Muscle of arm (tissue), 12 donors: Measurements from ENCODE around the gene SPAG16. TPM values are rescaled to one million over a fixed set of nuclear protein-coding genes. Genes with fewer than 3 reads are reported as not detected.

Experiments used
- polyA plus RNA-seq, 12 donors: library from polyadenylated mRNA; unstranded; fragments of 120-200 nt; gene quantifications; one replicate each; pipeline ENCODE4 v1.2.1, GENCODE V29; 2013; ENCODE audit not compliant: insufficient read length in 12 of 12

The SPAG16 gene
- polyA plus RNA-seq, 12 donors, result 16.0 to 36.6 (median 21.1) TPM; not detected in 1

Other genes starting within 250 kb of the SPAG16 start
- gene IKZF2, start 132.9 kb upstream of the SPAG16 start, polyA plus RNA-seq, result 1 to 10 TPM in 11 of 12 donors, not detected in 1; 3.1 to 9.1 (median 4.8) TPM